BLaER1 (cell line): ENCODE results near the gene TTC17.
"Not testable (repeated sequence)": the region's sequence is repeated elsewhere in the genome, so short reads cannot be mapped to it uniquely, and the experiment has no call there.

Experiments
- H3K27ac ChIP-seq: shearing (Covaris generic); formaldehyde crosslinking; 2 replicates; pipeline ENCODE4 v1.8.1; 2022
- H3K27me3 ChIP-seq: shearing (Covaris generic); formaldehyde crosslinking; 2 replicates; pipeline ENCODE4 v1.8.1; 2022
- H3K36me3 ChIP-seq: shearing (Covaris generic); formaldehyde crosslinking; 2 replicates; pipeline ENCODE4 v1.8.1; 2022
- H3K4me1 ChIP-seq: shearing (Covaris generic); formaldehyde crosslinking; 2 replicates; pipeline ENCODE4 v1.8.1; 2022
- H3K4me2 ChIP-seq: shearing (Covaris generic); formaldehyde crosslinking; 2 replicates; pipeline ENCODE4 v1.8.1; 2022
- H3K4me3 ChIP-seq: shearing (Covaris generic); formaldehyde crosslinking; 2 replicates; pipeline ENCODE4 v1.8.1; 2022
- H3K9ac ChIP-seq: shearing (Covaris generic); formaldehyde crosslinking; 2 replicates; pipeline ENCODE4 v1.8.1; 2022
- H3K9me3 ChIP-seq: shearing (Covaris generic); formaldehyde crosslinking; 2 replicates; pipeline ENCODE4 v1.8.1; 2022
- H4K20me1 ChIP-seq: shearing (Covaris generic); formaldehyde crosslinking; 2 replicates; pipeline ENCODE4 v1.8.1; 2022
- Cebpa-rat ChIP-seq: shearing (Covaris generic); IDR thresholded peaks from 2 replicates; pipeline ENCODE4 v1.8.1; 2022

Gene TTC17

DNA sequence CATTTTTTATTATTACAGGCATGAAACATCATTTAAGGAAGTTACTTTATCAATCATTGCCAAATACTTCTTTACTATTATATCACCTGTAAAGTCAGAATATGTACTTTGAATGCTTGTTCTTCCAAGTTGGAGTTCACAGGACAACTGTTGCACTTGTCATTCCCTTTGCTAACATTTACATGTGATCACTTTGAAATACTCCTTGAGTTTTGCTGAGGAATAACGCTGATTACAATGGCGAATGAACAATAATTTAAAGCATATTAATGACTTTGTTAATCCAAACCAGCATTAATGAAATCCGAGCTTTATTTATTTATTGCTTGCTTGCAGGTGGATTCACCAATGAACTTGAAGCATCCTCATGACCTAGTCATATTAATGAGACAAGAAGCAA, 20.2 kb downstream of the TTC17 start:
- Histone ChIP-seq H3K36me3 (peaks cover 50% of the 10 kb centered on the region), H3K27ac (no peak overlapping the region), H3K9ac (no peak overlapping the region), H3K4me3 (no peak overlapping the region), H3K27me3 (no peaks in the 10 kb centered on the region), H4K20me1 (peaks cover 54% of the 10 kb centered on the region), H3K4me1 (no peaks in the 10 kb centered on the region), H3K4me2 (no peak overlapping the region), H3K9me3 (no peaks in the 10 kb centered on the region)
- no peak for TF ChIP-seq Cebpa-rat

DNA sequence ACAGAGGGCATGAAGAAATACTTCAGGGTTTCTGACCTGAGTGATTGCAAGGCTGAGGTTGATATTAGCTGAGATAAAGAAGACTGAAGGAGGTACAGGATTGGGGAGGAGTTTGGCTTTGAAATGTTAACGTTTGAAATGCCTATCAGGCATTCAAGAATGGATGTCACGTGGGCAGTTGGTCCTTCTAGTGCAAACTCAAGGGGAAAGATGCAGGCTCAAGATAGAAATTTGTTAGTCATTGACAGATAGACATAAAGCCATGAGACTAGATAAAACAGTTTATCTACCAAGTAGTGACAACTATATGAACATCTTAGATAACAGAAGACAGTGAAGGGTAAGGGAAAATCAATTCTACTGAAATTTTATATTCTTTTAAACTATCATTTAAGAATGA, 23.1 kb downstream of the TTC17 start:
- no peaks in the 10 kb centered on the region for H3K4me1 ChIP-seq
- peaks cover 47% of the 10 kb centered on the region for H3K36me3 ChIP-seq
- H3K4me2 ChIP-seq: no peak overlapping the region
- no peak for TF ChIP-seq Cebpa-rat
- H4K20me1 ChIP-seq: peaks cover 25% of the 10 kb centered on the region
- no peaks in the 10 kb centered on the region for H3K9me3 ChIP-seq
- no peak overlapping the region for H3K9ac ChIP-seq
- no peaks in the 10 kb centered on the region for H3K27me3 ChIP-seq
- H3K4me3 ChIP-seq: no peak overlapping the region
- no peak overlapping the region for H3K27ac ChIP-seq

DNA sequence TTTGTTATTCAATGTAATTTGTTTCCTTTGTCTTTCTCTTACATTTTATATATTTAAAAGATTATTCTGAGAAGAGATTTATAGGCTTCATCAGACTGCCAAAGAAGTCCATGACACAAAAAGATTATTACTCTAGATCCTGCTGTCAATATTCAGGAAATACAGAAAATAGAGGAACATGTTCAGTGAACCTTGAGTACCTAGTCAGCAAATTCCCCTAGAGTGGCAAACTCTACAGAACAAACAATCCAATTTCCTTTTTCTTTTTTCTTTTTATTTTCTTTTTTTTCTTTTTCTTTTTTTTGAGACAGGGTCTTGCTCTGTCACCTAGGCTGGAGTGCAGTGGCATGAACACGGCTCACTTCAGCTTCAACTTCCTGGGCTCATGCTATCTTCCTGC, 23.9 kb downstream of the TTC17 start:
- Histone ChIP-seq H3K4me2 (no peak overlapping the region), H3K4me3 (no peak overlapping the region), H3K36me3 (peaks cover 55% of the 10 kb centered on the region), H4K20me1 (peaks cover 17% of the 10 kb centered on the region), H3K9ac (no peak overlapping the region), H3K27ac (no peak overlapping the region), H3K4me1 (no peaks in the 10 kb centered on the region), H3K27me3 (no peaks in the 10 kb centered on the region), H3K9me3 (no peaks in the 10 kb centered on the region)
- TF ChIP-seq Cebpa-rat: no peak

DNA sequence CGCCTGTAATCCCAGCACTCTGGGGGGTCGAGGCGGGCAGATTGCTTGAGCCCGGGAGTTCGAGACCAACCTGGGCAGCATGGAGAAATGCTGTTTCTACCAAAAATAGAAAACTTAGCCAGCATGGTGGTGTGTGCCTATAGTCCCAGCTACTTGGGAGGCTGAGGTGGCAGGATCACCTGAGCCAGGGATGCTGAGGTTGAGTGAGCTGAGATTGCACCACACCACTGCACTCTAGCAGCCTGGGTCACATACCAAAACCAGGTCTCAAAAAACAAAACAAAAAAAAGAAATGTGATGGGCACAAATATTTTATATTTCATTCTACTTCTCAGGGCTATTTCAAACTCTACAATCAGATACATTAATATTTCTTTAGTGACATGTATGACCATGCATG, 25.7 kb downstream of the TTC17 start:
- Histone ChIP-seq H4K20me1 (0 out of 2 replicates have a peak, but pooled peaks cover 9% of the 10 kb centered on the region), H3K27me3 (no peaks in the 10 kb centered on the region), H3K4me2 (no peak overlapping the region), H3K4me1 (no peaks in the 10 kb centered on the region), H3K4me3 (no peak overlapping the region), H3K9me3 (no peaks in the 10 kb centered on the region), H3K9ac (no peak overlapping the region), H3K27ac (no peak overlapping the region), H3K36me3 (peaks cover 62% of the 10 kb centered on the region)
- TF ChIP-seq Cebpa-rat: no peak

DNA sequence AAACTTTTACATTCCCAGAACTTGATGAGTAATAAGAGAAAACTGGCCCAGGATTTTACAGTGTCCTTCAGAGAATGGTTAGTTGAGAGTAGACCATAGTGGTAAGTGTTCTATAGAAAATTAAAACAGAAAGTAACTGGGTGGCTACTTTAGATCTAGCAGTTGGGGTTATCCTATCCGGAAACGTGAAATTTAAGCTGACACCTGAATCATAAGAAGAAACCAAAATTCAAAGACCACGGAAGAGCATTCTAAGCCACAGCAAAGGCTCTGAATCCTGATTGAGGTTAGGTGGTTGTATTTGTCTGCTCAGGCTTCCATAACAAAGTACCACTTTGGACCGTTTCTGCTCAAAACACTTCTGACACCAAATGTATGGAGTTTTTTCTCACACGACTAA, 34.0 kb downstream of the TTC17 start:
- no peak overlapping the region for H3K4me2 ChIP-seq
- no peak overlapping the region for H3K27ac ChIP-seq
- no peaks in the 10 kb centered on the region for H3K9me3 ChIP-seq
- peaks cover 79% of the 10 kb centered on the region for H3K36me3 ChIP-seq
- no peaks in the 10 kb centered on the region for H3K4me1 ChIP-seq
- H4K20me1 ChIP-seq: 0 out of 2 replicates have a peak, but pooled peaks cover 9% of the 10 kb centered on the region
- H3K27me3 ChIP-seq: no peaks in the 10 kb centered on the region
- TF ChIP-seq Cebpa-rat: no peak
- H3K9ac ChIP-seq: no peak overlapping the region
- H3K4me3 ChIP-seq: no peak overlapping the region

DNA sequence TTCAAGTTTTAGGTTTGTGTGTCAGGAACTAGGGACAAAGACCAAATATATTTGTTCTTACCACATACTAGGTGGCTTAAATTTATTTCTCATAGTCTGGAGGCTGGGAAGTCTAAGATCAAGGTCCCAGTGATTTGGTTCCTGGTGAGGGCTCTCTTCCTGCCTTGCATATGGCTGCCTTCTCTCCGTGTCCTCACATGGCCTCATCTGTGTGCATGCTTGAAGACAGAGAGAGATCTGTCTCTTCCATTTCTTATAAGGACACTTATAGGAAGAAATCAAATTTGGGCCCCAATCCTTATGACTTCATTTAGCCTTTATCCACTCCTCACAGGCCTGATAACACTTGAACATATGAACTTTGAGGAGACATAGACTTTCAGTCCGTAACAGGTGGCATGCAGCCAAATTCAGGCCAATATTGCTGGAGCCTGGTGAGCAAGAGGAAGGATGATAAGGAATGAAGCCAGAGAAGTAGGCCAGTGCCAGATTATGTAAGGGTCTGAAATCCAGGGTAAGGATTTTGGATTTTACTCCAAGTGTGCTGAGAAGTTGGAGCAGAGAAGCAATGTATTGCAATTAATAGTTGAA, 35.1 kb downstream of the TTC17 start:
- Histone ChIP-seq H3K36me3 (peaks cover 85% of the 10 kb centered on the region), H3K27me3 (no peaks in the 10 kb centered on the region), H4K20me1 (0 out of 2 replicates have a peak, but pooled peaks cover 4% of the 10 kb centered on the region), H3K4me3 (no peak overlapping the region), H3K27ac (no peak overlapping the region), H3K9me3 (no peaks in the 10 kb centered on the region), H3K4me1 (no peaks in the 10 kb centered on the region), H3K9ac (no peak overlapping the region), H3K4me2 (no peak overlapping the region)
- TF ChIP-seq Cebpa-rat: no peak

DNA sequence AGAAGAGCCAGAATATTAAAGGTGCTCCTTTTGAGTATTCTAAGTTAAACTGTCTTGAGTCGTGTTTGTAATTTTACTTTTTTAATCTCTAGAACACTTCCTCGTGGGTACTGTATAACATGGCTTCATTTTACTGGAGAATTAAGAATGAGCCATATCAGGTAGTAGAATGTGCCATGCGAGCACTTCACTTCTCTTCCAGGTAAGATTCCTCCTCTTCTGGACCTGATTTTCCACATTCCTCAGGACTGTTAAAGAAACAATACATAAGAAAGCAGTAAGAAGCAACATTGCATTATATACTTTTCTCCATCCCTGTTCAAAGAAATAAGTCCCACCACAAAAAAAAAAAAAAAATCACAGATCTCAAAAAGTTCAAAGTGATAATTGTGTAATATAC, 37.9 kb downstream of the TTC17 start:
- Histone ChIP-seq H3K27me3 (no peaks in the 10 kb centered on the region), H3K36me3 (peaks cover 87% of the 10 kb centered on the region), H3K4me1 (no peaks in the 10 kb centered on the region), H3K9ac (no peak overlapping the region), H3K4me3 (no peak overlapping the region), H4K20me1 (no peaks in the 10 kb centered on the region), H3K4me2 (no peak overlapping the region), H3K9me3 (no peaks in the 10 kb centered on the region), H3K27ac (no peak overlapping the region)
- TF ChIP-seq Cebpa-rat: no peak

DNA sequence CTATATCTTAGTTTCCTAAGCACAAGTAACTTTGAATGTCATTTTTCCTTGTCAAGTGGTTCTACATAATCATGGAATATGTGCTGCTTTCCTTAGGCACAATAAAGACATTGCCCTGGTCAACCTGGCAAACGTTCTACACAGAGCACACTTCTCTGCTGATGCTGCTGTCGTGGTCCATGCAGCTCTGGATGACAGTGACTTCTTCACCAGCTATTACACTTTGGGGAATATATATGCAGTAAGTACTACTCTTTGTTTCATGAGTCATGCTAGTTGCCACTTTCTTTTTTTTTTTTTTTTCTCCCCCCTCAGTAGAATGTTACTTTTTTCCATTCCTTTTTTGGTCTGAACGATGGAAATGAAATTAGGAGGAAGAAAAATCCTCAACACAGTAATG, 38.5 kb downstream of the TTC17 start:
- Histone ChIP-seq H3K27ac (no peak overlapping the region), H3K9ac (no peak overlapping the region), H3K4me3 (no peak overlapping the region), H3K4me1 (no peaks in the 10 kb centered on the region), H4K20me1 (no peaks in the 10 kb centered on the region), H3K9me3 (no peaks in the 10 kb centered on the region), H3K4me2 (no peak overlapping the region), H3K27me3 (no peaks in the 10 kb centered on the region), H3K36me3 (peaks cover 87% of the 10 kb centered on the region)
- no peak for TF ChIP-seq Cebpa-rat

DNA sequence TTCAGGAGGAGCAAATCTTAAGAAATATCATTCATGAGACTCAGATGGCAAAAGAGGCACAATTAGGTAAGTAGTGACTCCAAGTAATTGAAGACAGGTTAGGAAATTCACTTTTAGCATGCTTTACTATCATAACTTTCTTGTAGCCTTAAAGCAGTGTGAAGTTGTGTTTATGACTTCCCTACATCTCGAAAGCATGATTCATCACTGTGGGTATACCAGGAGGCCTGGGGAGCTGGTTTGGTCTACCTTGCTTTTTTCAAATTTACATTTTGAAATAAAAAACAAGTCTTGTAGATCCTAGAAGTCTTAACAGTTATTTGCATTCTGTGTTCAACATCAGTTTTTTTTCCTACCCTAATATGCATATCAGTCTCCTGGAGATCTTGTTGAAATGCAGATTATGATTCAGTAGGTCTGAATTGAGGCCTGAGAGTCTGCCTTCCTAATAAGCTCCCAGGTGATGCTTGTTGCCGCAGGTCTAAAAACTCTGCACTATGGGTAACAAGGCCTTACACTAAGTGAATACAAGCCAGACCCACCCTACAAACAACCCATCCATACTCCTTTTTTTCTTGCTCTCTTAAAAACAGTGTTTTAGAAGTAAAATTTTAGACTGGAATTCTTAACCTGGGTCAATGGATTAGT, 41.4 kb downstream of the TTC17 start:
- Histone ChIP-seq H3K9ac (no peak overlapping the region), H3K9me3 (no peaks in the 10 kb centered on the region), H3K36me3 (peaks cover 90% of the 10 kb centered on the region), H3K4me2 (no peak overlapping the region), H3K27ac (no peak overlapping the region), H4K20me1 (no peaks in the 10 kb centered on the region), H3K27me3 (no peaks in the 10 kb centered on the region), H3K4me3 (no peak overlapping the region), H3K4me1 (no peaks in the 10 kb centered on the region)
- TF ChIP-seq Cebpa-rat: no peak

DNA sequence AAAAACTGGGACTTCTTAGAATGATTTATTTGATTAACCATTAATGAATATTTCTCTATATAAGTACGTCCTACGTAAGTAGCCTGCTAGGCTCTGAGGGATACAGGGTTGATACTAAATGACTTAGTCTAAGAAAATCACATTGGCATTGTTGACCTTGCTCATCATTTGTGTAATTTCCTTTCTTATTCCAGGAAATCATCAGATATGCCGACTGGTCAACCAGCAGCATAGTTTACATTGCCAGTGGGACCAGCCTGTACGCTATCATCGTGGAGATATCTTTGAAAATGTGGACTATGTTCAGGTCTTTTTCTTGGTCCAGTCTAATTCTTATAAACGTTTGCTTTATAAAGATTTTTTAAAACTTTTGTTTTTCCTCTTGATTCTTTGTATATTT, 42.5 kb downstream of the TTC17 start:
- no peak for TF ChIP-seq Cebpa-rat
- Histone ChIP-seq H3K4me1 (no peaks in the 10 kb centered on the region), H3K36me3 (peaks cover 100% of the 10 kb centered on the region), H3K4me2 (no peak overlapping the region), H3K27ac (no peak overlapping the region), H3K27me3 (no peaks in the 10 kb centered on the region), H4K20me1 (no peaks in the 10 kb centered on the region), H3K9ac (no peak overlapping the region), H3K4me3 (no peak overlapping the region), H3K9me3 (no peaks in the 10 kb centered on the region)

DNA sequence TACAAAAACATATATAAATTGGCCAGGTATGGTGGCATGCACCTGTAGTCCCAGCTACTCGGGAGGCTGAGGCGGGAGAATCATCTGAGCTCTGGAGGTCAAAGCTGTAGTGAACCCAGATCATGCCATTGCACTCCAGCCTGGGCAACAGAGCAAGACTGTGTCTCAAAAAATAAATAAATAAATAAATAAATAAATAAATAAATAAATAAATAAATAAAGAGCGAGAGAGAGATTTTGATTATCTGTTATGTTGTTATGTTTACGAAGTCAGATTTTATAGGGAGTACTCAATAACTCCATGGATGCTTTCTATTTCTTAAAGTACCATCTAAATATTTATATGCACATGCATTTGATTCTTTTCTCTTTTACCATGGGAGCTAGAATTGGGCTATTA, 43.1 kb downstream of the TTC17 start:
- not testable (repeated sequence) for H3K4me1 ChIP-seq, H4K20me1 ChIP-seq, H3K9ac ChIP-seq, H3K27ac ChIP-seq, H3K9me3 ChIP-seq, H3K4me2 ChIP-seq, H3K4me3 ChIP-seq, H3K27me3 ChIP-seq
- peaks cover 98% of the 10 kb centered on the region for H3K36me3 ChIP-seq
